22Rv1 (cell line): ENCODE results near the gene FKBP7.

Experiments
- ZFX ChIP-seq: fragments of 450-650 bp; IDR thresholded peaks from 2 replicates; pipeline ENCODE4 v1.6.1; 2017; ENCODE audit warnings: antibody characterized with exemption, borderline replicate concordance
- TF ChIP-seq, protein P1 (sequence below): fragments of 450-650 bp; IDR thresholded peaks from 2 replicates; pipeline ENCODE4 v1.5.1; 2017; ENCODE audit warnings: mild to moderate bottlenecking

DNA sequence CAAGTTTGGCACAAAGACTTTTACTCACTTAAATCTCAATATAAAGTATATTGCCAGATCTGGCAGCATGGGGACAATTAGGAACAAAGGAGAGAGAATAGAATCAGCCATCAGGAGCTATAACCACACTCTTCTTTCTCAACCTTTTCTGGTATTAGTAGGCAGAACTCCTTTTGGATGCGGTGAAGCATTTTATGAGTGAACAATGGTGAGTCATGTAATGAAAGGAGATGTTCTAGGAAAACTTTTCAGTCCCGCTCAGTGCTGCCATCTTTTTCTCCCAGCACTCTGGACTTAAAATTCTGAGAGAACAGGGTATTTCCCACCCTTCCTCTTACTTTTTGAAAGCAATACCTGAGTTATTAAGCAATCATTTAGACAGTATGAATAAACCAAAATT lies 34.1 kb upstream of the FKBP7 start:
- TF ChIP-seq, protein P1, sequence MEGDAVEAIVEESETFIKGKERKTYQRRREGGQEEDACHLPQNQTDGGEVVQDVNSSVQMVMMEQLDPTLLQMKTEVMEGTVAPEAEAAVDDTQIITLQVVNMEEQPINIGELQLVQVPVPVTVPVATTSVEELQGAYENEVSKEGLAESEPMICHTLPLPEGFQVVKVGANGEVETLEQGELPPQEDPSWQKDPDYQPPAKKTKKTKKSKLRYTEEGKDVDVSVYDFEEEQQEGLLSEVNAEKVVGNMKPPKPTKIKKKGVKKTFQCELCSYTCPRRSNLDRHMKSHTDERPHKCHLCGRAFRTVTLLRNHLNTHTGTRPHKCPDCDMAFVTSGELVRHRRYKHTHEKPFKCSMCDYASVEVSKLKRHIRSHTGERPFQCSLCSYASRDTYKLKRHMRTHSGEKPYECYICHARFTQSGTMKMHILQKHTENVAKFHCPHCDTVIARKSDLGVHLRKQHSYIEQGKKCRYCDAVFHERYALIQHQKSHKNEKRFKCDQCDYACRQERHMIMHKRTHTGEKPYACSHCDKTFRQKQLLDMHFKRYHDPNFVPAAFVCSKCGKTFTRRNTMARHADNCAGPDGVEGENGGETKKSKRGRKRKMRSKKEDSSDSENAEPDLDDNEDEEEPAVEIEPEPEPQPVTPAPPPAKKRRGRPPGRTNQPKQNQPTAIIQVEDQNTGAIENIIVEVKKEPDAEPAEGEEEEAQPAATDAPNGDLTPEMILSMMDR = no peak
- no peak for TF ChIP-seq ZFX
